ENCODE measurements around the gene TRAF3IP1.

The TRAF3IP1 gene

GRCh38 chr2:238406221-238406997 is 86.1 kb downstream of the TRAF3IP1 start:
- DNase-seq (ENCODE audit: low spot score), result no peak
- no peak for TF ChIP-seq CTCF (IDR thresholded peaks at IDR 0.05; ENCODE audit: borderline replicate concordance, control extremely low read depth, extremely low read depth, insufficient read depth, missing control alignments)
- in situ Hi-C loops (cut with MboI; ENCODE audit: low sequenced_read_pairs, unreplicated experiment), result no loop called here

- in situ Hi-C loops (cut with MboI; ENCODE audit: low sequenced_read_pairs, unreplicated experiment), result no loop called here
- no peak for DNase-seq (ENCODE audit: low spot score)
- TF ChIP-seq CTCF (IDR thresholded peaks at IDR 0.05; ENCODE audit: borderline replicate concordance, control extremely low read depth, extremely low read depth, insufficient read depth, missing control alignments), result no peak
Measured at GRCh38 chr2:238406998-238407285, 86.6 kb downstream of the TRAF3IP1 start.

GRCh38 chr2:238407566-238407965 is 87.2 kb downstream of the TRAF3IP1 start:
- in situ Hi-C loops (cut with MboI; ENCODE audit: low sequenced_read_pairs, unreplicated experiment), result no loop called here
- TF ChIP-seq CTCF (IDR thresholded peaks at IDR 0.05; ENCODE audit: borderline replicate concordance, control extremely low read depth, extremely low read depth, insufficient read depth, missing control alignments), result no peak
- no peak for DNase-seq (ENCODE audit: low spot score)

- TF ChIP-seq CTCF (IDR thresholded peaks at IDR 0.05; ENCODE audit: borderline replicate concordance, control extremely low read depth, extremely low read depth, insufficient read depth, missing control alignments), result no peak
- DNase-seq (ENCODE audit: low spot score), result no peak
- in situ Hi-C loops (cut with MboI; ENCODE audit: low sequenced_read_pairs, unreplicated experiment), result no loop called here
Measured at GRCh38 chr2:238408615-238409340, 88.5 kb downstream of the TRAF3IP1 start.

- TF ChIP-seq CTCF (IDR thresholded peaks at IDR 0.05; ENCODE audit: borderline replicate concordance, control extremely low read depth, extremely low read depth, insufficient read depth, missing control alignments), result no peak
- in situ Hi-C loops (cut with MboI; ENCODE audit: low sequenced_read_pairs, unreplicated experiment), result no loop called here
- no peak for DNase-seq (ENCODE audit: low spot score)
Measured at GRCh38 chr2:238409341-238410199, 89.3 kb downstream of the TRAF3IP1 start.

- TF ChIP-seq CTCF (IDR thresholded peaks at IDR 0.05; ENCODE audit: borderline replicate concordance, control extremely low read depth, extremely low read depth, insufficient read depth, missing control alignments), result no peak
- in situ Hi-C loops (cut with MboI; ENCODE audit: low sequenced_read_pairs, unreplicated experiment), result no loop called here
- no peak for DNase-seq (ENCODE audit: low spot score)
Measured at GRCh38 chr2:238412067-238412767, 91.9 kb downstream of the TRAF3IP1 start.
